ENCODE measurements around the gene TMEM167B.

Gene TMEM167B

DNA sequence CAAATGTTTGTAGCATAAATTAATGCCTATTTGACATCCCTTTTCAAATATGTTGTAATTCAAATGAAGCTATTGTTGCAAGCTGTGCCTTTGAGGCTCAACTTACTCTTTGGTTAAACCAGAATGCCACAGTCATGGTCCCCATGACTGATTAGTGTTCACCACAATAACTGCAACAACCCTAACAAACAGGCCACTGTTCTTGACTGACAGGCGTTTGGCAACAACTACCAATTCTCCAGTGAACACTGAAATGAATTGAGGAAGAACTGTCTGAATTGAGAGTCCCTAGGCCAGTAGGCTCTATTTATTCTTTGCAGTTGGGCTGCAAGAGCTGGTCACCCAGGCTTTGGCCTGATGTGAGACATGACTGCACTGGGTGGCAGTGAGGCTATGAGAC, 6.6 kb upstream of the TMEM167B start:
- no peak for DNase-seq

DNA sequence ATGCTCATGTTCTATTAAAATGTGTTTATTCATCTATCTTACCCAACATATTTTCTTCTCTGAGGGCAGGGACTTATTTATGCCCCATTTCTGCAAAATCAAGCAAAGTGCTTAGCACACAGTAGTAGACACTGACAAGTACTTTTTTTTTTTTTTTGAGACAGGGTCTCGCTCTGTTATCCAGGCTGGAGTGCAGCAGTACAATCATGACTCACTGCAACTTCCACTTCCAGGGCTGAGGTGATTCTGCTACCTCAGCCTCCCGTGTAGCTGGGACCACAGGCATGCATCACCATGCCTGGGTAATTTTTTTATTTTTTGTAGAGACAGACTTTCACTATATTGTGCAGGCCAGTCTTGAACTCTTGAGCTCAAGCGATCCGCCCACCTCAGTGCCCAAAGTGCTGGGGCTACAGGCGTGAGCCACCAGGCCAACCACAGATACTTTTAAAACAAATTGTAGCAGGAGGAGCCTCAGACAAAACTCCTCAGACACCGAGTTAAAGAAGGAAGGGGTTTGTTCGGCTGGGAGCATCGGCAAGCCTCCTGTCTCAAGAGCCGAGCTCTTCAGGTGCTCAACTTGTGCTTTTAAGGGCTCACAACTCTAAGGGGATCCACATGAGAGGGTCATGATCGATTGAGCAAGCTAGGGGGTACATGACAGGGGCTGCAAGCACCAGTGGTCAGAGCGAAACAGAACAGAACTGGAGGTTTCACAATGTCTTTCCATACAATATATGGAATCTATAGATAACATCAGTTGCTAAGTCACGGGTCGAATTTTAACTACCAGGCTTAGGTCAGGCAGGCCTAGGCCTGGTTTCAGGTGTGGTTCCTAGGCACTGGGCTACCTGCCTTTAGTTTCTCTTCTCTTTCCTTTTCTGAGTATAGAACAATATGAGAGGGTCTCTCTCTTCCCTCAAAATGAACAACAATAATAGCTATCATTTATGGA, 5.7 kb upstream of the TMEM167B start:
- no peak for DNase-seq

DNA sequence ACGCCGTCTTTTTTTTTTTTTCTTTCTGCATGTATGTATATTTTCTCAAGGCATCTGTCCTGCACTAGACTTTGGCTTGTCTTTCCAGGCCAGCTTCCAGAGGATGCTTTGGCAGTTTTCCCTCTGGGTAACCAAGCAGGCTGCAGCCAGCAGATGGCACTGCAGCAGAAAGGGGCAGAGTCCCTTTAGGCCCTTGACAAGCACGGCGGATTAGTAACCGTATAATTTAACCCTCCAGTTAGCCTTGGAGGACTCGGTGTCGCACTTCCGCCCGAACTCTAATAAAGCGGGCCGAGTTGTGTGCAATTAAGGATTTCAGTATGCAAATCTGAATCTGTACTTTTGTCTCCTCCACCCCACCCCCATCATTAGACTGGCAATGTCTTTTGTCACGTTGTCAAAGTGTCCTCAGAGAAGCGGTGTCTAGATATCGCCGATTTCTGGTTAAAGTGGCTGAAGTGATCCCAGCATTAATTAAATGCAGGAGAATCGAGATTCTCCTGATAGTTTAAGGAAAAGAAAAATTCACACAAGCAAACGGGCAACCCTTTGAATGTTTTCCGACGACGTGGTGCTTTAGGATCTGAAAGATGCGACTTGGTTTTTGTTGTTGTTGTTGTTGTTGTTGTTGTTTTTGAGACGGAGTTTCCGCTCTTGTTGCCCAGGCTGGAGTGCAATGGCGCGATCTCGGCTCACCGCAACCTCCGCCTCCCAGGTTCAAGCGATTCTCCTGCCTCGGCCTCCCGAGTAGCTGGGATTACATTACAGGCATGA, 1.1 kb upstream of the TMEM167B start:
- peak; percentile 65 for DNase-seq

DNA sequence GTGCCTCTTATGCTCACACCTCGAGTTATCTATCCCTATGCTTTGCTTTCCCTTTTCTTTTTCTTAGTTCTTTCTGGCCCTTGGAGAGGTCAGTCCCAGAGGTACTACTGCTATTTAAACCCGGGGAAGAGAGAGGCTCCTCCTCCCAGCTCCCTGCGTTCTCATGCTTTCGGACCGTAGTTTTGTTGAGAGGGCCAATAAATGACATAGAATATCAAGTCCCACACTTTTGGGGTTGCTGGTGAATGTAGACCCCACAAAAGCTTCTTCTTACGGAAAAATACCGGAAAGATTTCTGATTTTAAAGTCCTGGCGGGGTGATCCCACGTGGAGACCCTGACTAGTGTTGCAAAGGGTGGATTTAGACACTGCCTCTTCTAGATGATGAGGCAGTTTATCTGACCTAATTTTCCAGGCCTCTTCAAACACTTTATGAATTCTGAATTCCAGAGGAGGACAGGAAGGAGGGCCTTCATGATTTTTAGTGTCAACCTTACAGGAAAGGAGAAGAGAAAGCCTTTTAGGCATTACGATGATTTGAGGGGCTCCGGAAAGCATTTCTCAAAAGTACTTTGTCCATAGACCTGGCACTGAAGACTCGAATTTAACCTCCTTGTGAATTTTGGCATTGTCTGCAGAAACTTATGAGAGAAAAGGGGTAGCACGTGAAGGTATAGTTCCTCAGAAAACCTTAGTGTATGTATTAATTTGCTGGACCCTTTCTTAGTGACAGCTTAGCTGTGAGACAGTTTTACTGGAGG, 694 bp downstream of the TMEM167B start:
- peak; percentile 23 for DNase-seq

DNA sequence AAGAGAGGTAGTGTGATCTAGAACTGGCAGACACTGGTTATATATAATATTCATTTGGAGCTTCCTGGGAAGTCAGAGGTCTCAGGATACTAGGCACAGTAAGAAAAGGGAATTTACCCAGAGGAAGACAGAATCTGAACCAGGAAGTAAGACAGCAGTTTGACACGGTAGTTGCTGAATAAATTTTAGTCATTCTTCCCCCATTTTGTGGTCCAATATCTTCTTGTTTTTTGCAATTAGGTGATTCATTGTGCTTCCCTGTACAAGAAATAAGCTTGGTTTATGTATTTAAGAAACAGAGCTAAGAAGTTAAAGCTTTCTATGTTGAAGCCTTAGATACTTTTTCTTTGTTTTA, 1.3 kb downstream of the TMEM167B start:
- no peak for DNase-seq

DNA sequence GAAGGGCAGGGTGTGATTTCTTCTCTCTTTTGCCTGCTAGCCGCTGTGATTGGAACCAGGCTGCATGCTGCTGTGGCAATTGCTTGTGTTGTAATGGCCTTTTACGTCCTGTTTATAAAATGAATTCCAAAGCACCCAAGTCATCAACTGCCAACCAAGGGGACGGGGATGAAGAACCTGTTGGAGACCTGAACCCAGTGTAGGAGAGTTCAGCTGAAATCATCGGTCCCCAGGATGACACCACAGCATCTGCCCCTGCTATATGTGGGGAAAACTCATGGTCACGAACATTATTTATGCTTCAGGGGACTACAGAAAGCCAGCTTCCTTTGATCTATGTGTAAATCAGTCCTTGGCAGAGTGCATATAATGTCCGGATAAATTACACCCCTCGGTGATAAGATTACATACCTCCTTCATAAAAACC, 3.8 kb downstream of the TMEM167B start:
- DNase-seq: no peak

DNA sequence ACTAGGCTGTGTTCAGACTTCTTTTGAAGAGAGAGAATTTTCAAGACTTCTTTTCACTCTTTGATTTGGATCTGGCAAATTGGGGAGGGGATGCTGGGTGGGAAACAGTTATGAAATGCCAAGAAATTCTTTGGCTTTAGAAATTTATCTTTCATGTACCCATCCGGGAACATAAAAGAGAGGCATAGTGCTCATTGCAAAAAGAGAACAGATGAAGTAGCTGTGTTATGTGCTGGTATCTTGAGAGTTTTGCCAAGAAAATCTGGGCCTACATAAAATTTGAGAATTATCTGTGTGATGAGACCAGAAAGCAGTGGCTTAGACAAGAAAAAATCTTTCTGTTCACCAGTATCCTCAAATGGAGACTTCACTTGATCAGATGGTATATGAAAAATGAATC, 4.3 kb downstream of the TMEM167B start:
- no peak for DNase-seq

DNA sequence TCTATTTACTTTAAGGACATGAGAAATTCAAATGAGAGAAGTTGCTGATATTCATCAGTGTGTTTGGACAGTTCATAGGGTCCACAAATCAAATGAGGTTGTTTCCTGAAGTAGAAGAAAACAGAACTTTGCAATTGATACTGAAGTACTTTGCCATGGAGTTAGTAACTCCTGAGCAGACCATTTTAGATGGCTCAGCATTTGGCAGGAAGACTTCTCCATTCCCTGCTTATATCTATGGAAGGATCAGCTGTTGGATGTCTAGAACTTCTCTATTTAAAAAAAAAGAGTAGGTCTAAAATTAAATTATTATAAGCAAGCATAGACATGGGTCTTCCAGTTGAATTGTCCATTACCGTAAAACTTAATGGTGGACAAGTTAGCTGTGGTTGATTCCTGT, 5.1 kb downstream of the TMEM167B start:
- no peak for DNase-seq

DNA sequence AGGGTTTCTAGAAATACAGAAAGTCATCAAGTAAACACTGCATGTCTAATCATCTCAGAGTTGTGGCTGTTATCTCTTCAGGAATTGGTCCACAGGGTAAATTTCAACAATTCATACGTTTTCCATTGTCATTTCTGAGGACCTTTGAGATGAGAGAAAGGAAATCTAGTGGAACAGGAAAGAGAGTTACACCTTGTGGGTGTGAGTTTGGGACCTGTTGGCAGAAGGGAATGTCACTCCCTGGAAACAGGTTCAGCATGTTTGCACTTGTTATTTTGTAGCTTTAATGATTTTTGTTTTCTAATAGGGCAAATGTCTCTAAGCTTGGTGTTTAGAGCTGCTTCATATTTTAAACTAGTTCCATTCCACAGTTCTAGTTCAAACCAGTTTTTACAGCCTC, 5.6 kb downstream of the TMEM167B start:
- no peak for DNase-seq

DNA sequence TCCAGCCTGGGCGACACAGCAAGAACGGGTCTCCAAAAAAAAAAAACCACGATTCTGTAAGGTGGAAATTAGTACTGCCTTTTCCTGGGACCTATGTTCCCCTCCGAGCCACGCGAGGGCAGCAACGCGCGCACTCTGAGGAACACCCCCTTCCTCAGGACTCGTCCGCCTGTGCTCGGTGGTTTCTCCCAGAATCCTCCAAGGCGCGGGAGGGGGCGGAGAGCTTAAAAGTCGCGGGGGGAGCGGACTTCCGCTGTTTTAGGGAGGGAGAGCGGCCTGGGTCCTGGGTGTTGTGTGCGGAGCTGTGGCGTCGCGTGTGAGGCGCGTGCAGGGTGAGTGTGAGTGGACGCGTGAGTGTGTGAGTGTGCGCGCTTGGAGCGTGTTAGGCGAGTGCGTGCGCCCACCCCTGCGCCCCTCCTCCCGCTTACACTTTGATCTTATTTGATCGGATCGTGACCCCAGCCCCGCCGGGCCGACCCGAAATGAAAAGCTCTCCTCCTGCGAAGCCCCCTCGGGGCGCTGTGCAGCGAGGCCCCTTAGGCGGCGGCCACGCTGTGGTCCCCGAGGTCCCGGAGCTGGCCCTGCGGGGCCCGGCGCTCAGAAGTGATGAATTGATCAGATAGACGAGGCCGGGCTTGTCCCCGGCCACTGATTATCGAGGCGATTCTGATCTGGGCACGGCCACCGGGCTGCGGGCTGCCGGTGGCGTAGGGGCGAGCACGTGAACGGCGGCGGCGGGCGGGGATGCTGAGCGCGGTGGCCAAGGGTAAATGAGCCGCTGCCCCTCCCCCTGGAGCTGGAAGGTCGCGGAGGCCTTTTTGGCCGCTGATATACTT, 9.6 kb downstream of the TMEM167B start:
- DNase-seq: peak; percentile 95

DNA sequence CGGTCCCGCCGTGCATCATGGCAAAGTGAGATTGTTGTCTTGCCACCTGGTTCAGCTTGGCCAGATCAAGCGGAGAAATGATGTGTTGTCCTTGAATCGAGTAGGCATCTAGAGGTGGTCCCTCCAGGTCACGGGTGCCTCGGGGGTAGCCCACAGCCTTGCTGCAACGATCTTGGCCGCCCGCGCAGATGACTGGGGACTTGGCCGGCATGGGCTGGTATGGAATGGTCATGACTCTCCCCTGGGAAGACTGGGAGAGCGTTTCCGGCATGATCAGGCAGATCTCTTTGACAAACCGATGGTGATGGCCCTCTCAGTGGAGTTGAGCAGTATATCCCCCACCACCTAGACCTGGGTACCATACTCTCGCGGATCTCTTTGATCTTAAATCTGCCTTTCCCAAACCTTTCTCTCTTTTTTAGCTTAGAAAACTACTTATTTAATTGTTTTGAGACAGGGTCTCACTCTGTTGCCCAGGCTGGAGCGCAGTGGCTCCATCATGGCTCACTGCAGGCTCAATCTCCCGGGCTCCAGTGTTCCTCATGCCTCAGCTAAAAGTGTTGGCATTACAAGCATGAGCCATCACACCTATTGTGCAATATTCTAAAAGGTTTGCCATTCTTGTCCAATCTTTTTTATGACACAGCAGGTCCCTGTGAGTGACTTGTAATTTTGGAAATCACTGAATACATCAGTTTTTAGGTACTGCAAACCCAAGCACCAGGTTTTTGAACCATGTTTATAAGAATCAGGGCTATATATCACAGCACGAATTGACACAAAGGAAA, 14.0 kb downstream of the TMEM167B start:
- DNase-seq: no peak

DNA sequence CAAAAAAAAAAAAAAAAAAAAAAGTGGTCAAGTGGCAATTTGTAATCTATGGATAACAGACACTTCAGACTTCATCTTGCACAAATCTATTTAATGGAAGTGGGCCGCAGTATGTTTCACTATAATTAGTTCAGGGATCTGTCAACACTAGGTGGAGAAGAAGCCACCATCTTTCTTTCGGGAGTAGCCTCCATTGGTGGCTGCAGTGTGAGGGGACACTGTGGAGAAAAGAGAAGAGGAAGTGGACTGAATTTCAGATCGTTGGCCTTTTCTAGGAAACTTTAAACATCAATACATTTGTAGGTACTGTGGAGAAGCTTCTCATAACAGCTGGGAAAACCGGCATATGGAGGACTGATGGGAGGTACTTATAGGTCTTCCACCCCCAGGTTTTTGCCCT, 15.3 kb downstream of the TMEM167B start:
- no peak for DNase-seq

DNA sequence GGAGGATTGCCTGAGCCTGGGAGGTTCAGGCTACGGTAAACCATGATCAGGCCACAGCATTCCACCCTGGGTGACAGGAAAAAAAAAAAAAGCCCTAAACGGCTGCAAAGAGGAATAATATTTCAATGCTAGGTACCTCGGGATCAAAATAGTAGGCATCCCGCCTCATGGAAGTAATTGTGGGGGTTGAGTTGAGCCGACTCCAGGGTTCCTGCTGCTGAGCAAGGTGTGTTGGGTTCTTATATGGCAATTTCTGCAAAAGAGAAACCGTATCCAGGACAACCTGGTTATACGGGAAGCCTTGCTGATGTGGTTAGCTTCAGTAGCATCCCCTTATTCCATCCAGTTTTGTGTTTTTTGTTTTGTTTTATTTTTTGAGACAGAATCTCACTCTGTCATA, 17.2 kb downstream of the TMEM167B start:
- no peak for DNase-seq

DNA sequence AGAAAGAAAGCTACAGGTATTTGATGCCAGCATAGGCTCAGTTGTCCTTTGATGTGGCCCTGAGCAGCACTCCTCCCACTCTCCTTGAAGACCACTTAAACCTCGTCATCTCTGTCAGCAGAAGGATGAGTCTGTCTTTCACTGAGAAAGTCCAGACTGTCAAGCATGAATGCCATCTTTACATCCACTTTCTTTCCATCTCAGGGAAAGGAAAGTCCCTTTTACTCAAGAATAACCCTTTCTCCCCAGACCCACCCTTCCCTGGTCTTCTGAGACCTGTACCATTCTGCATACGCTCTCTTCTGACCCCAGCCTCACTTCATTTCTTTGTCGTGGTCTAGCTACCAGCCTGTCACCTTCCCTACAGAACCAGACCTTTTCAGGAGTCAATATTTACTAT, 19.3 kb downstream of the TMEM167B start:
- no peak for DNase-seq

DNA sequence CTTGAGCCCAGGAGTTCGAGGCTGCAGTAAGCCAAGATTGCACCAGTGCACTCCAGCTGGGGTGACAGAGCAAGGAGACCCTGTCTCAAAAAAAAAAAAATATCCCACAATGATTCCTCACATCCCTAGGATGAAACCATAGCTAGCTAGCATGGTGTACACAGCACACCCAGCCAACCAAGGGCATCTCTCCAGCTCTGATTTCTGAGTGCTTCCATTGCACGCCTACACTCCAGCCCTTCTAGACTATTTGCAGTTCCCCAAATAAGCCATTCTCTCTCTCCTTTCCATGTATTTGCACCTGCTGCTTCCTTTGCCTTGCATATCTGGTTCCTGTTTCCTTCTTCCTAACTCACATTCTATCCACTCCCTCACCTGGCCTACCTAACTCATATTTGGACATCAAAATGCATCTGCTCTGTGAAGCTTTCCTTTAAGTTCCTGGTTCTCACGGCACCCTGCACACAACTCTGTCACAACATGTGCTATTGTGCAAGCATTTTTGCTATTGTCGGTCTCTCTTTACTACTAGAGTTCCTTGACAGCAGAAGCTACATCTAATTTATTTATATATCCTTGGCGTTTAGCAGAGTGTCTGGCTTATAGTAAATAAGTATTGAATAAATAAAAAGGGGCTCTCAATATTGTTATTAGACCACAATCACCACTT, 21.0 kb downstream of the TMEM167B start:
- DNase-seq: no peak

DNA sequence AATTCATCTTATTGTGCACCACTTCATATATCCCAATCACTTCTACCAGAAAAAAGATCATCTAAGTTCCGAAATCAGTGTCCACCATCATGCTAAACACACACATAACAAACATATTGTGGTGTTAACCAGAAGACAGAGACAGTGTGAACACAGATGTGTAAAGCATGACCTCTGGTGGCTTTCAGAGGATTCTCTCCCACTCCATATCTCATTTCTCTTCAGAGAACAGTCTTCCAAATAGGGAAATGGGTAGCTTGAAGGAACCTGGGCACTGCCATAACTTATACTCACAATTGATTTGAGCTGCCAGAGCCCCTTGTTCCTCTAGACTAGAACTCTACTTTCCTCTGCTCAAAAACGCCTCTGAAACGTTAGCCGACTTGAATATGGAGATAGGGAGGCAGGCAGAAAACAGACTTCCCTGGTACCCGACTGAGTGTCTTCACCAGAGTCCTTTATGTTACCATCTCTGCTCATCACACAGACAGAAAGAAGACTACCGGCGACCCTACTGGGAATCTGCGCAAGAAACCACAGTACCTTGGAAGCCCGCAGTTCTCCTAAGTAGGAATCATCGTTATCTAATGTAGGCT, 21.6 kb downstream of the TMEM167B start:
- no peak for DNase-seq

DNA sequence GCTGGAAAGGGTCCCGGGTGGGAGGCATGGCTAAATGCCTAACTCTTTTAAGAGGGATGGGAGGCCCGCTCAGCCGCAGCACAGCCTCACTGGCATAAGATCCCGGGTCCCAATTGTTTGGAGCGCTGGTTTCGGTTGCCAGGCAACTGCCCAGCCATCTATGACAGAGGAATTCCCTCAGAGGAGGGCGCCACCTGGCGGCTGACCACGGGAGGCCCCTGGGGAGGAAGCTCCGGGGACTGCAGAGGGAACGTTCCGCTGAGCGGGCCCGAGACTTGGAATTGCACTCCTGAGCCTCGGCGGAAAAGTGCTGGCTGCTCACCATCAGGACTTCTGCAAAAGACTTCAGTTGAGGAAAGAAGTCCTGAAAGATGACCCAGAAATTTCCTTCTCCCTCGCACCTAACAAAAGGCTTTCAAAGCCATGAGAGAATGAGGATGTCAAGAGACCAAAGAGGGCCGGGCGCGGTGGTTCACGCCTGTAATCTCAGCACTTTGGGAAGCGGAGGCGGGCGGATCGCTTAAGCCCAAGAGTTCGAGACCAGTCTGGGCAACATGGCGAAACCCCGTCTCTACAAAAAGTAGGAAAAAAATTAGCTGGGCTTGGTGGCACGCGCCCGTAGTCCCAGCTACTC, 22.2 kb downstream of the TMEM167B start:
- DNase-seq: peak; percentile 74

DNA sequence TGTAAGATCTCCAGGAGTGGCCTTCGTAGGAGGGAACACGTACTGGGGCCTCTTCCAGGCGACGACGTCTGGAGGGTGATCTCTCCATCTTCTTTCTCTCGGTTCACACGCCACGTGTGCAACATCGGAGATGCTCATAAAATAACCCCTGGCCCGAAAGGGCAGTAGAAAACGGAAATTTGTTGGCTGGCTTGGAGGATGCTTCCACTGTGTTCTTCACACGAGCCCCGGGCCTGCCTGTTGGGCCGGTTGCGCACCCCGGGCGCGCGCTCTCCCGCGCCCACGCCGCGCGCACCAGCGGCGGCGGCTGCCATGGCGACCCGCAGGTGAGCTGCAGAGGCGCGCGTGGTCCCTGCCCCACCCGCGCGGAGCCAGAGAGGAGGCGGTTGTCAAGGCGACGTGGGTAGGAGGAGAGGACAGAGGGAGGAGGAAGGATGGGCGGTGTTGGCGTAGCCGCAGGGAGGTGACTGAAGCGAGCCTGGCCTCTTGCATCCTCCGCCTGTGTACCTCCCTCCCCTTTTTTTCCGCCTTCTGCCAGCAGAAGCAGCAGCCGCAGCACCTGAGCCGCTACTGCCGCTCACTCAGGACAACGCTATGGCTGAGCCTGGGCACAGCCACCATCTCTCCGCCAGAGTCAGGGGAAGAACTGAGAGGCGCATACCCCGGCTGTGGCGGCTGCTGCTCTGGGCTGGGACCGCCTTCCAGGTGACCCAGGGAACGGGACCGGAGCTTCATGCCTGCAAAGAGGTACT, 23.2 kb downstream of the TMEM167B start, which contains the start of gene ELAPOR1:
Gene ELAPOR1 (plus strand): TSS at position 526 of the 752 bp plus-strand sequence. CDS start 69 bp downstream, at position 595.
- peak; percentile 79 for DNase-seq

DNA sequence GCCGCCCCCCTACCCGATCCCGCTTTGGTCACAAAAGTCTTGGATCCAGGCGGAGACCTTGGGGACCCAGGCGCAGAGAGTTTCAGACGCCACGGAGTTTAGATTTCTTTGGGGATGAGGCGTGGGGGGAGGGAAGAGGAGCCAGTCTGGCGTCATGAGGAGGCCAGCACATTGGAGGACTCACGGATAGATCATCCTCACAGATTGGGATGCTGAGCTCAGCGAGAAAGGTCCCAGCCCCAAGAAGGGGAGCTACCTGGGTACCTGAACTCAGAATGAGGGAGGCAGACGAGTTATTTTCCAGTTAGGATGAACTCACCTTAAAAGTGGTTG, 23.7 kb downstream of the TMEM167B start:
- no peak for DNase-seq

Data from NCI-H510A (cell line).